Measurements from ENCODE around the gene TRIOBP.

GRCh38 chr22:37777122-37777687 lies 80.4 kb downstream of the TRIOBP start:
- TF ChIP-seq FOXP2 (optimal IDR thresholded peaks at IDR 0.05; ENCODE audit: control extremely low read depth, extremely low read length, insufficient read depth) (no peak), EZH2 (IDR thresholded peaks at IDR 0.05) (no peak), POLR2AphosphoS5 (IDR thresholded peaks at IDR 0.05; ENCODE audit: borderline replicate concordance, low read depth, low read length) (no peak)

Measured in SK-N-MC (cell line).